Activated B cell treated with CpG ODN at 0.5 μM for 24 hours (primary cell): ENCODE measurements around the gene ROBO3. TPM values are rescaled to one million over a fixed set of nuclear protein-coding genes. Genes with fewer than 3 reads are reported as not detected.

Source experiments
- ATAC-seq: fragments of 200-7000 bp; cut with Tn5 transposase; one replicate; pipeline ENCODE4 v1.10.0; 2021; ENCODE audit warnings: low read depth, mild to moderate bottlenecking, moderate library complexity
- CTCF ChIA-PET: fragments of 350-600 bp; sonication (Branson Sonifier 250); formaldehyde crosslinking; loops from one replicate; lab custom pipeline; 2021; ENCODE audit warnings: antibody characterized with exemption; lab: Charles Lee
- POLR2A ChIA-PET: fragments of 350-600 bp; sonication (Branson Sonifier 250); formaldehyde crosslinking; loops from one replicate; lab custom pipeline; 2021; ENCODE audit warnings: antibody characterized with exemption; lab: Charles Lee
- DNase-seq: peaks from one replicate; pipeline ENCODE4 v3.0.0; 2022
- H3K27ac Mint-ChIP-seq: one replicate; pipeline ENCODE4 v1.8.0; 2020; ENCODE audit warnings: mixed read lengths
- H3K27me3 Mint-ChIP-seq: one replicate; pipeline ENCODE4 v1.8.0; 2021; ENCODE audit warnings: mixed read lengths
- H3K36me3 Mint-ChIP-seq: one replicate; pipeline ENCODE4 v1.8.0; 2021; ENCODE audit warnings: low read depth, mixed read lengths
- H3K4me1 Mint-ChIP-seq: one replicate; pipeline ENCODE4 v1.8.0; 2021; ENCODE audit warnings: mixed read lengths
- H3K4me3 Mint-ChIP-seq: one replicate; pipeline ENCODE4 v1.8.0; 2020; ENCODE audit warnings: mild to moderate bottlenecking, mixed read lengths
- H3K9me3 Mint-ChIP-seq: one replicate; pipeline ENCODE4 v1.8.0; 2020; ENCODE audit warnings: mixed read lengths
- intact Hi-C: fragments of 100-400 bp; cut with micrococcal nuclease; formaldehyde crosslinking; loops from one replicate; pipeline ENCODE4 v1.15.1; 2024
- total RNA-seq: library from RNA; stranded (reverse); gene quantifications from 2 replicates; pipeline ENCODE4 v1.2.3, GENCODE V29; 2022
- TF ChIP-seq, protein P1 (sequence below): fragments of 200-600 bp; IDR thresholded peaks from one replicate; pipeline ENCODE4 v1.8.0; 2022; ENCODE audit warnings: antibody characterized with exemption, mild to moderate bottlenecking

ROBO3 gene
- total RNA-seq, 1 donor from 2014 or later, result 1.5 TPM

DNA sequence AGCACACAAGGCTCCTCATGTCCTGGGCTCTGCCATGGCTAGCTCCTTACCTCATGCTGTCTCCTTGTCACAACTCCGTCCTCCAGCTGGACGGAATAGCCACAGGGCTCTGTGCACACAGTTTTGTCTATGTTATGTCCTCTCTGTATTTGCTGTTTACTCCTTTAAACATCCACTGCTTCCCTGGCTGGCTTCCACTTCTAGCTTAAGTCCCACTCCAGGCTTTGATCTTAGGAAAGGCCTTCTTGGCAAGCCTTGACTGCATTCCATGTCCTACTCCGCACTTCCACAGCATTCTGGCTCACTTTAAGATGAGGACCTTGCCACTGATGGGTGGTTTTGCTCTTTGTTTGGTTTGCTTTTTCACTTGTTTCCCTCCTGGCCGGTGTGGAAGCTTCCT lies 22.9 kb upstream of the ROBO3 start:
- TF ChIP-seq, protein P1, sequence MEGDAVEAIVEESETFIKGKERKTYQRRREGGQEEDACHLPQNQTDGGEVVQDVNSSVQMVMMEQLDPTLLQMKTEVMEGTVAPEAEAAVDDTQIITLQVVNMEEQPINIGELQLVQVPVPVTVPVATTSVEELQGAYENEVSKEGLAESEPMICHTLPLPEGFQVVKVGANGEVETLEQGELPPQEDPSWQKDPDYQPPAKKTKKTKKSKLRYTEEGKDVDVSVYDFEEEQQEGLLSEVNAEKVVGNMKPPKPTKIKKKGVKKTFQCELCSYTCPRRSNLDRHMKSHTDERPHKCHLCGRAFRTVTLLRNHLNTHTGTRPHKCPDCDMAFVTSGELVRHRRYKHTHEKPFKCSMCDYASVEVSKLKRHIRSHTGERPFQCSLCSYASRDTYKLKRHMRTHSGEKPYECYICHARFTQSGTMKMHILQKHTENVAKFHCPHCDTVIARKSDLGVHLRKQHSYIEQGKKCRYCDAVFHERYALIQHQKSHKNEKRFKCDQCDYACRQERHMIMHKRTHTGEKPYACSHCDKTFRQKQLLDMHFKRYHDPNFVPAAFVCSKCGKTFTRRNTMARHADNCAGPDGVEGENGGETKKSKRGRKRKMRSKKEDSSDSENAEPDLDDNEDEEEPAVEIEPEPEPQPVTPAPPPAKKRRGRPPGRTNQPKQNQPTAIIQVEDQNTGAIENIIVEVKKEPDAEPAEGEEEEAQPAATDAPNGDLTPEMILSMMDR, result no peak
- DNase-seq (no peak), ATAC-seq (no peak)
- Mint-ChIP-seq H3K27ac (no peak overlapping the region), H3K36me3 (no peaks in the 10 kb centered on the region), H3K9me3 (no peaks in the 10 kb centered on the region), H3K27me3 (peaks cover 78% of the 10 kb centered on the region), H3K4me1 (peaks cover 8% of the 10 kb centered on the region), H3K4me3 (no peak overlapping the region)
- intact Hi-C loops, result no loop called here
- ChIA-PET POLR2A (no interaction called here), CTCF (interaction anchor here (1.1 to 1.2 kb wide), 3 partner anchors 24 to 172 kb away, joined by 3 to 4 read pairs (median 3); no protein-coding TSS in a partner anchor)

DNA sequence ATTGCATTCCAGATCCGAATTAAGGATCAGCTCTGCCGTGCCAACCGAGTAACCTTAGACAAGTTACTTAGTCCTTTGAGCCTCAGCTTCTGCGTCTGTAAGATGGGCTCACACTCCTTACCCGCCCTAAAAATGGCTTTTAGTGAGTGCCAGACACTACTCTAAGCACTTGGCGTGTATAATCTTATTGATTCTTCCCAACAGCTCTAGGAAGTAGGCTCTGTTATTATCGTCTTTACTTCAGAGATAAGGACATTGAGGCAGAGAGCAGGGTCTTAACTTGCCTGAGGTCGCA lies 21.7 kb upstream of the ROBO3 start:
- ATAC-seq (no peak), DNase-seq (no peak)
- Mint-ChIP-seq H3K4me3 (no peak overlapping the region), H3K9me3 (no peaks in the 10 kb centered on the region), H3K4me1 (peaks cover 8% of the 10 kb centered on the region), H3K36me3 (no peaks in the 10 kb centered on the region), H3K27me3 (peaks cover 80% of the 10 kb centered on the region), H3K27ac (no peak overlapping the region)
- POLR2A ChIA-PET, result no interaction called here
- CTCF ChIA-PET, result no interaction called here
- TF ChIP-seq, protein P1, result no peak
- intact Hi-C loops, result no loop called here

DNA sequence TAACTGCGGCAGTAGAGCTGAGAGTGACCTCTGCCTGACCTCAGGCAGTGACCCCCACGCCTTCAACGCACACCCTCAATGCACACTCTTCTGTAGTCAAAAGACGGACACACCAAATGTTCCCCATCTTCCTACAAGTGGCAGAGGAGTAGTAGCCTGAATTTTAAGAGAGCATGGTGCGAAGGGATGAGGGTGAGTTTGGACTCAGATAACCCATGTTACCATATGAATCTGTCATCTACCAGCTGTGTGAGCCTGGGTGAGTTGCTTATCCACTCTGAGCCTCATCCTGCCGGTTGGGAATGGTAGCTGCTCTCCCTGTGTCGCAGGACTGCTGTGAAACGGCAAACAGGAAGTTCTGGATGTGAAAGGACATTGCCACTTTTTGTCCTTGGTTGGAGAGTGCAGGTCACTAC lies 20.6 kb upstream of the ROBO3 start:
- POLR2A ChIA-PET, result no interaction called here
- no peak overlapping the region for H3K4me3 Mint-ChIP-seq
- no peaks in the 10 kb centered on the region for H3K36me3 Mint-ChIP-seq
- H3K9me3 Mint-ChIP-seq, result no peaks in the 10 kb centered on the region
- no peak overlapping the region for H3K27ac Mint-ChIP-seq
- intact Hi-C loops, result no loop called here
- peaks cover 5% of the 10 kb centered on the region for H3K4me1 Mint-ChIP-seq
- TF ChIP-seq, protein P1, result no peak
- CTCF ChIA-PET, result interaction anchor here (1.1 kb wide), 1 partner anchor 51 kb away, joined by 3 read pairs; no protein-coding TSS in a partner anchor
- ATAC-seq (no peak), DNase-seq (no peak)
- peaks cover 84% of the 10 kb centered on the region for H3K27me3 Mint-ChIP-seq

DNA sequence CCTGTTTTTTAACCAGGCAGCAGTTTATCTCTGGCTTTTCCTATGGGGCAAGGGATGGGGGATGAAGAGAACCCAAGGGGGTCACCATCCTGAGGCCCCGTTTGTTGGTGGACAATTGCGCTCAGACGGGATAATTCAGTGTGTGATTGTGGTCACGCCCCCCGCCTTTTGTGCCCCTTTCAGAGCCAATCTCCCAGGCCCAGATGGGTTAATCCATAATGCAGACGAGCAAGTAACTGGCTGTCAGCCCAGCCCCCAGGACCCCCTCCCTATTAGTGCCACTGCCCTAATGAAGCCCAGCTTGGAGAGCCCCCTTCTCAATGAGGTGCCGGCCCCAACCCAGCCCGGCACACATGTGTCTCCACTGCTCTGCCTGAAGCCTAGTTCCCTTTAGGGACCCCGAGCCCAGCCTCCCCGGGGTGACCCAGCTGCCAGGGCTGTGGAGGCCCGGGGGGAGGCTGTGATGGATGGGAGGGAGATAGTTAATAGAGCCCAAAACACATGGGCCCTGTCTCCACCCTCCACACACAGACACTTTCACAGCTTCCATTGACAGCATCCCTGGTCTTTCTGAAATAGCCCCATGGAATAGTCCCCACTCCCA lies 19.1 kb upstream of the ROBO3 start:
- Mint-ChIP-seq H3K27me3 (peaks cover 84% of the 10 kb centered on the region), H3K27ac (no peak overlapping the region), H3K4me3 (no peak overlapping the region), H3K36me3 (no peaks in the 10 kb centered on the region), H3K4me1 (no peaks in the 10 kb centered on the region), H3K9me3 (no peaks in the 10 kb centered on the region)
- CTCF ChIA-PET, result no interaction called here
- DNase-seq (no peak), ATAC-seq (no peak)
- intact Hi-C loops, result no loop called here
- POLR2A ChIA-PET, result interaction anchor here (0.7 kb wide), 1 partner anchor 477 kb away, joined by 3 read pairs; no protein-coding TSS in a partner anchor
- TF ChIP-seq, protein P1, result no peak

DNA sequence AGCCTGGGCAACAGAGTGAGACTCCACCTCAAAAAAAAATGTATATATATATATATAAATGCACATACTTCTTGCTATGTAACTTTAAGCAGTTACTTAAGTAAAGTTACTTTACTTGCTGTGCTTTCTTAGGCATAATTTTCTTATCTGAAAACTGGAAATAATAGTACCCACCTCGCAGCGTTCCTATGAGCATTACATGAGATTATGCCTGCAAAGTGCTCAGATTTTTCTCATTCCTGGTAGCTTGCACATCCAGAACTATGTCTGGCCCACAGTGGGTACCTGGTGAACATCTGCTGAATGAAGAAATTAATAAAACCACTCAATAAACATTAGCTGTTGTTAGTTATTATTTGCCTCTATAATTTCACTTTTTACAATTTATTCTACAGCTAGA lies 6.1 kb upstream of the ROBO3 start:
- CTCF ChIA-PET, result interaction anchor here (1.9 kb wide), 1 partner anchor 17 kb away, joined by 4 read pairs; no protein-coding TSS in a partner anchor

More for the DNA sequence above, 6.1 kb upstream of the ROBO3 start:
- Mint-ChIP-seq H3K27me3 (peaks cover 40% of the 10 kb centered on the region), H3K4me1 (peaks cover 9% of the 10 kb centered on the region), H3K4me3 (no peak overlapping the region), H3K9me3 (no peaks in the 10 kb centered on the region), H3K27ac (no peak overlapping the region), H3K36me3 (no peaks in the 10 kb centered on the region)
- ATAC-seq (no peak), DNase-seq (no peak)
- POLR2A ChIA-PET, result no interaction called here
- intact Hi-C loops, result no loop called here
- TF ChIP-seq, protein P1, result no peak
